HEK293 (cell line): ENCODE results near the gene HOXD1.

ENCODE experiments used
- CTCF ChIA-PET: fragments of 350-600 bp; formaldehyde crosslinking; extraction: SDS; loops from one replicate; lab custom pipeline; 2021; ENCODE audit warnings: antibody characterized with exemption; lab: Yijun Ruan, JAX
- POLR2A ChIA-PET: fragments of 300-600 bp; formaldehyde crosslinking; extraction: SDS; loops from one replicate; lab custom pipeline; 2020; ENCODE audit warnings: antibody characterized with exemption, inconsistent platforms; lab: Yijun Ruan, JAX
- H3K27ac ChIP-seq: fragments of 200-500 bp; sonication (Bioruptor generic); 2 replicates; pipeline ENCODE4 v1.5.1; 2014; ENCODE audit warnings: low read depth, low read length, control low read depth, inconsistent platforms; ENCODE audit errors: extremely low read depth
- H3K36me3 ChIP-seq, 2 experiments: fragments of 200-500 bp in 1 of 2; sonication (Bioruptor generic) in 1 of 2; 1 replicate in 1 of 2; 2 replicates in 1 of 2; pipeline ENCODE4 v1.5.1; 2014 to 2017; ENCODE audit warnings: inconsistent platforms in 2 of 2, low read length in 2 of 2; ENCODE audit not compliant: control insufficient read depth in 2 of 2, insufficient read depth in 1 of 2
- H3K4me1 ChIP-seq: fragments of 200-500 bp; sonication (Bioruptor generic); 2 replicates; pipeline ENCODE4 v1.5.1; 2014; ENCODE audit warnings: mild to moderate bottlenecking, low read length, inconsistent platforms; ENCODE audit not compliant: control insufficient read depth, insufficient read depth
- H3K4me3 ChIP-seq: 2 replicates; pipeline ENCODE4 v1.5.1; 2011; ENCODE audit warnings: low read depth, mild to moderate bottlenecking, control low read depth, low read length, moderate library complexity
- H3K9me3 ChIP-seq: fragments of 200-500 bp; sonication (Bioruptor generic); 2 replicates; pipeline ENCODE4 v1.5.1; 2014; ENCODE audit warnings: low read depth, low read length, inconsistent platforms; ENCODE audit not compliant: control insufficient read depth, insufficient read depth
- GLIS1 ChIP-seq: fragments of 450-650 bp; formaldehyde crosslinking; IDR thresholded peaks from 2 replicates; pipeline ENCODE4 v1.5.1; 2016; ENCODE audit warnings: missing biosample characterization, missing genetic modification characterization
- KLF16 ChIP-seq: fragments of 450-650 bp; formaldehyde crosslinking; IDR thresholded peaks from 2 replicates; pipeline ENCODE4 v1.5.1; 2017; ENCODE audit warnings: missing biosample characterization, missing genetic modification characterization
- WT1 ChIP-seq: fragments of 450-650 bp; formaldehyde crosslinking; IDR thresholded peaks from 2 replicates; pipeline ENCODE4 v1.5.1; 2016; ENCODE audit warnings: missing biosample characterization, missing genetic modification characterization
- ZBTB17 ChIP-seq: fragments of 450-650 bp; formaldehyde crosslinking; IDR thresholded peaks from 2 replicates; pipeline ENCODE4 v1.5.1; 2016; ENCODE audit warnings: missing biosample characterization, missing genetic modification characterization
- ZBTB26 ChIP-seq: fragments of 450-650 bp; formaldehyde crosslinking; optimal IDR thresholded peaks from 2 replicates; pipeline ENCODE3; 2016; ENCODE audit warnings: missing biosample characterization, mild to moderate bottlenecking, missing genetic modification characterization
- ZBTB6 ChIP-seq: fragments of 450-650 bp; formaldehyde crosslinking; IDR thresholded peaks from 2 replicates; pipeline ENCODE4 v1.5.1; 2017; ENCODE audit warnings: missing biosample characterization, missing genetic modification characterization
- ZNF239 ChIP-seq: fragments of 450-650 bp; formaldehyde crosslinking; IDR thresholded peaks from 2 replicates; pipeline ENCODE4 v1.5.1; 2016; ENCODE audit warnings: missing biosample characterization, missing genetic modification characterization
- ZNF24 ChIP-seq: fragments of 450-650 bp; formaldehyde crosslinking; IDR thresholded peaks from 2 replicates; pipeline ENCODE4 v1.5.1; 2016; ENCODE audit warnings: missing biosample characterization, missing genetic modification characterization
- ZNF274 ChIP-seq, 2 experiments: fragments of 200-500 bp in 1 of 2; fragments of 450-650 bp in 1 of 2; sonication (Bioruptor generic) in 1 of 2; formaldehyde crosslinking in 1 of 2; IDR thresholded peaks; 2 replicates each; pipeline versions ENCODE4 v1.5.1 to v1.6.1; 2014 to 2016; ENCODE audit warnings: borderline replicate concordance in 1 of 2, inconsistent platforms in 1 of 2, low read length in 1 of 2, missing biosample characterization in 1 of 2, missing genetic modification characterization in 1 of 2
- ZNF366 ChIP-seq: fragments of 450-650 bp; formaldehyde crosslinking; conservative IDR thresholded peaks from 2 replicates; pipeline ENCODE4 v1.5.1; 2016; ENCODE audit warnings: missing biosample characterization, missing genetic modification characterization
- ZNF501 ChIP-seq: fragments of 450-650 bp; formaldehyde crosslinking; IDR thresholded peaks from 2 replicates; pipeline ENCODE4 v1.5.1; 2016; ENCODE audit warnings: missing biosample characterization, missing genetic modification characterization
- ZNF571 ChIP-seq: fragments of 450-650 bp; formaldehyde crosslinking; IDR thresholded peaks from 2 replicates; pipeline ENCODE4 v1.5.0; 2017; ENCODE audit warnings: missing biosample characterization, missing genetic modification characterization
- ZNF580 ChIP-seq: fragments of 450-650 bp; formaldehyde crosslinking; IDR thresholded peaks from 2 replicates; pipeline ENCODE4 v1.5.1; 2016; ENCODE audit warnings: missing biosample characterization, missing genetic modification characterization
- ZSCAN16 ChIP-seq: fragments of 450-650 bp; formaldehyde crosslinking; IDR thresholded peaks from 2 replicates; pipeline ENCODE4 v1.5.1; 2016; ENCODE audit warnings: missing biosample characterization, missing genetic modification characterization
- TF ChIP-seq, protein P1 (sequence below): sonication (generic); formaldehyde crosslinking; IDR thresholded peaks from 2 replicates; pipeline ENCODE4 v1.8.1; 2022; ENCODE audit warnings: mild to moderate bottlenecking, moderate library complexity, missing genetic modification reagents
- TF ChIP-seq, protein P2 (sequence below): fragments of 450-650 bp; formaldehyde crosslinking; IDR thresholded peaks from 2 replicates; pipeline ENCODE4 v1.5.1; 2016; ENCODE audit warnings: missing biosample characterization, missing genetic modification characterization
- TF ChIP-seq, protein P3 (sequence below): fragments of 450-650 bp; formaldehyde crosslinking; IDR thresholded peaks from 2 replicates; pipeline ENCODE4 v1.5.1; 2016; ENCODE audit warnings: missing biosample characterization, missing genetic modification characterization, low read depth

HOXD1 gene

GRCh38 chr2:176169181-176169580 lies 19.3 kb upstream of the HOXD1 start:
- Histone ChIP-seq H3K9me3 (no peaks in the 10 kb centered on the region), H3K36me3 (peaks cover 0 to 19% of the 10 kb centered on the region in 2 experiments), H3K27ac (no peak overlapping the region), H3K4me1 (no peaks in the 10 kb centered on the region), H3K4me3 (no peak overlapping the region)
- TF ChIP-seq ZBTB6 (tag by site-specific recombination) = no peak
- TF ChIP-seq GLIS1 (tag by site-specific recombination) = no peak
- TF ChIP-seq, protein P1, sequence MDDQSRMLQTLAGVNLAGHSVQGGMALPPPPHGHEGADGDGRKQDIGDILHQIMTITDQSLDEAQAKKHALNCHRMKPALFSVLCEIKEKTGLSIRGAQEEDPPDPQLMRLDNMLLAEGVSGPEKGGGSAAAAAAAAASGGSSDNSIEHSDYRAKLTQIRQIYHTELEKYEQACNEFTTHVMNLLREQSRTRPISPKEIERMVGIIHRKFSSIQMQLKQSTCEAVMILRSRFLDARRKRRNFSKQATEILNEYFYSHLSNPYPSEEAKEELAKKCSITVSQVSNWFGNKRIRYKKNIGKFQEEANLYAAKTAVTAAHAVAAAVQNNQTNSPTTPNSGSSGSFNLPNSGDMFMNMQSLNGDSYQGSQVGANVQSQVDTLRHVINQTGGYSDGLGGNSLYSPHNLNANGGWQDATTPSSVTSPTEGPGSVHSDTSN (CRISPR knock-in tag) = no peak
- no peak for TF ChIP-seq ZNF24 (tag by site-specific recombination)
- ChIA-PET CTCF (interaction anchor here (0.6 kb wide), 2 partner anchors 125 to 286 kb away, joined by 3 read pairs; no protein-coding TSS in a partner anchor), POLR2A (no interaction called here)

GRCh38 chr2:176169711-176170110 lies 18.8 kb upstream of the HOXD1 start:
- ChIA-PET POLR2A (no interaction called here), CTCF (interaction anchor here (0.6 kb wide), 2 partner anchors 124 to 286 kb away, joined by 3 read pairs; no protein-coding TSS in a partner anchor)
- H3K36me3 ChIP-seq = peaks cover 0 to 13% of the 10 kb centered on the region in 2 experiments; a peak in 2 of 3 replicates
- no peaks in the 10 kb centered on the region for H3K9me3 ChIP-seq
- no peak for TF ChIP-seq ZNF366 (tag by site-specific recombination)
- no peak for TF ChIP-seq ZNF501 (tag by site-specific recombination)
- TF ChIP-seq ZNF580 = no peak
- no peak overlapping the region for H3K27ac ChIP-seq
- H3K4me3 ChIP-seq = no peak overlapping the region
- H3K4me1 ChIP-seq = no peaks in the 10 kb centered on the region

DNA sequence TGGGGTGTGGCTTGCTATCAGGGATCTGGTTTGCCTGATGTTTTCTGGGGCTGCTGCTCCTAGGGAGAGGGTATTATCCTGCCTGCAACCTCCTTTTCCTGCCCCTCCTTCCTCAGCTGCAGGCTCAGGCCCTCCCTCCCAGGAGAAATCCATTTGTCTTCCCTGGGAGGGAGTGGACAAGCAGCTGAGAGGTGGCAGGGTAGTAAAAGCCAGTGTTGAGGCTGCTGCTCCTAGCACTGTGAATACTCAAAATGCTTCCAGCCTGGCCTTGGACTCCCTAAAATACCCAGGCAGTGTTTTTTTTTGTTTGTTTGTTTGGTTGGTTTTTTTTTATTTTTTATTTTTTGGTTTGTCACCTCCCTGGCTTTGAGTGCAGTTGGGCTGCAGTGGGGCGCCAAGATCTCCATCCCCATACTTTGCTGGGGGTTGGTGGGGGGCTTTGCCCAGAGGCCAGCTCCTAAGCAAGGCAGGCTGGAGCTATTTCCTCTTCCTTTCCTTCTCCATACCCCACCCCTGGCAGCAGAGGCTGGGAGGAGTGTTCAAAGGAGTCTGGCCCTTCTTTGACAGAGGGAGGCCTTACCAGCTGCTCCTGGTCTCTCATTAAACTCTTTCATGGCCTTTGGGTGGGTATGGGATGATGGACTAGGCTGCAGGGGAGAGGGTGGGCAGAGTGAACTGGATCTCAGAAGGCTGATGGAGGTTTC lies 17.7 kb upstream of the HOXD1 start:
- Histone ChIP-seq H3K4me3 (no peak overlapping the region), H3K27ac (no peak overlapping the region), H3K36me3 (peaks cover 0 to 12% of the 10 kb centered on the region in 2 experiments; a peak in 2 of 3 replicates), H3K4me1 (no peaks in the 10 kb centered on the region), H3K9me3 (no peaks in the 10 kb centered on the region)
- CTCF ChIA-PET = interaction anchor here (0.7 kb wide), 1 partner anchor 259 kb away, joined by 5 read pairs; no protein-coding TSS in a partner anchor
- POLR2A ChIA-PET = interaction anchor here (0.7 to 0.9 kb wide), 2 partner anchors 35 to 63 kb away, joined by 3 read pairs; no protein-coding TSS in a partner anchor
- peak; percentile 70 for TF ChIP-seq ZBTB17
- TF ChIP-seq WT1 (tag by site-specific recombination) = peak; percentile 28; the same call in 1 of the 2 replicates
- no peak for TF ChIP-seq KLF16 (tag by site-specific recombination)
- TF ChIP-seq, protein P2, sequence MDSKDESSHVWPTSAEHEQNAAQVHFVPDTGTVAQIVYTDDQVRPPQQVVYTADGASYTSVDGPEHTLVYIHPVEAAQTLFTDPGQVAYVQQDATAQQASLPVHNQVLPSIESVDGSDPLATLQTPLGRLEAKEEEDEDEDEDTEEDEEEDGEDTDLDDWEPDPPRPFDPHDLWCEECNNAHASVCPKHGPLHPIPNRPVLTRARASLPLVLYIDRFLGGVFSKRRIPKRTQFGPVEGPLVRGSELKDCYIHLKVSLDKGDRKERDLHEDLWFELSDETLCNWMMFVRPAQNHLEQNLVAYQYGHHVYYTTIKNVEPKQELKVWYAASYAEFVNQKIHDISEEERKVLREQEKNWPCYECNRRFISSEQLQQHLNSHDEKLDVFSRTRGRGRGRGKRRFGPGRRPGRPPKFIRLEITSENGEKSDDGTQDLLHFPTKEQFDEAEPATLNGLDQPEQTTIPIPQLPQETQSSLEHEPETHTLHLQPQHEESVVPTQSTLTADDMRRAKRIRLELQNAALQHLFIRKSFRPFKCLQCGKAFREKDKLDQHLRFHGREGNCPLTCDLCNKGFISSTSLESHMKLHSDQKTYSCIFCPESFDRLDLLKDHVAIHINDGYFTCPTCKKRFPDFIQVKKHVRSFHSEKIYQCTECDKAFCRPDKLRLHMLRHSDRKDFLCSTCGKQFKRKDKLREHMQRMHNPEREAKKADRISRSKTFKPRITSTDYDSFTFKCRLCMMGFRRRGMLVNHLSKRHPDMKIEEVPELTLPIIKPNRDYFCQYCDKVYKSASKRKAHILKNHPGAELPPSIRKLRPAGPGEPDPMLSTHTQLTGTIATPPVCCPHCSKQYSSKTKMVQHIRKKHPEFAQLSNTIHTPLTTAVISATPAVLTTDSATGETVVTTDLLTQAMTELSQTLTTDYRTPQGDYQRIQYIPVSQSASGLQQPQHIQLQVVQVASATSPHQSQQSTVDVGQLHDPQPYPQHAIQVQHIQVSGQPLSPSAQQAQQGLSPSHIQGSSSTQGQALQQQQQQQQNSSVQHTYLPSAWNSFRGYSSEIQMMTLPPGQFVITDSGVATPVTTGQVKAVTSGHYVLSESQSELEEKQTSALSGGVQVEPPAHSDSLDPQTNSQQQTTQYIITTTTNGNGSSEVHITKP (tag by site-specific recombination) = peak; percentile 84
- no peak for TF ChIP-seq ZNF239 (tag by site-specific recombination)
- TF ChIP-seq, protein P3, sequence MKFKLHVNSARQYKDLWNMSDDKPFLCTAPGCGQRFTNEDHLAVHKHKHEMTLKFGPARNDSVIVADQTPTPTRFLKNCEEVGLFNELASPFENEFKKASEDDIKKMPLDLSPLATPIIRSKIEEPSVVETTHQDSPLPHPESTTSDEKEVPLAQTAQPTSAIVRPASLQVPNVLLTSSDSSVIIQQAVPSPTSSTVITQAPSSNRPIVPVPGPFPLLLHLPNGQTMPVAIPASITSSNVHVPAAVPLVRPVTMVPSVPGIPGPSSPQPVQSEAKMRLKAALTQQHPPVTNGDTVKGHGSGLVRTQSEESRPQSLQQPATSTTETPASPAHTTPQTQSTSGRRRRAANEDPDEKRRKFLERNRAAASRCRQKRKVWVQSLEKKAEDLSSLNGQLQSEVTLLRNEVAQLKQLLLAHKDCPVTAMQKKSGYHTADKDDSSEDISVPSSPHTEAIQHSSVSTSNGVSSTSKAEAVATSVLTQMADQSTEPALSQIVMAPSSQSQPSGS = no peak
- no peak for TF ChIP-seq ZNF274 (IDR thresholded peaks at IDR 0.05; ENCODE audit: low read length)
- no peak for TF ChIP-seq ZNF274 (tag by site-specific recombination; IDR thresholded peaks at IDR 0.05; ENCODE audit: borderline replicate concordance)
- TF ChIP-seq ZBTB26 = no peak
- TF ChIP-seq ZSCAN16 (tag by site-specific recombination) = no peak
- TF ChIP-seq ZNF571 = no peak
